Endothelial cell of hepatic sinusoid (primary cell): Measurements from ENCODE around the gene NT5M.

Source experiments
- in situ Hi-C: cut with HindIII; loops from 2 replicates; pipeline ENCODE4 v1.10.0; 2017; ENCODE audit warnings: low sequenced_read_pairs

Gene NT5M

GRCh38 chr17:17341452-17341851, 38.3 kb downstream of the NT5M start:
- in situ Hi-C loops = no loop called here

- in situ Hi-C loops = no loop called here
Observed at GRCh38 chr17:17342242-17342945, 39.2 kb downstream of the NT5M start.

GRCh38 chr17:17343160-17343735, 40.1 kb downstream of the NT5M start:
- in situ Hi-C loops = no loop called here

GRCh38 chr17:17343896-17344506, 40.8 kb downstream of the NT5M start:
- in situ Hi-C loops = no loop called here

GRCh38 chr17:17344507-17345293, 41.5 kb downstream of the NT5M start:
- in situ Hi-C loops = no loop called here

- in situ Hi-C loops = no loop called here
Observed at GRCh38 chr17:17345294-17345597, 42.1 kb downstream of the NT5M start.

- in situ Hi-C loops = no loop called here
Observed at GRCh38 chr17:17345686-17346427, 42.7 kb downstream of the NT5M start.

- in situ Hi-C loops = no loop called here
Observed at GRCh38 chr17:17346428-17347233, 43.5 kb downstream of the NT5M start.

GRCh38 chr17:17347234-17347955, 44.2 kb downstream of the NT5M start:
- in situ Hi-C loops = no loop called here

- in situ Hi-C loops = no loop called here
Observed at GRCh38 chr17:17347956-17348871, 45.0 kb downstream of the NT5M start.

- in situ Hi-C loops = no loop called here
Observed at GRCh38 chr17:17348872-17349723, 45.9 kb downstream of the NT5M start.

GRCh38 chr17:17349724-17350106, 46.5 kb downstream of the NT5M start:
- in situ Hi-C loops = no loop called here

- in situ Hi-C loops = no loop called here
Observed at GRCh38 chr17:17350491-17351355, 47.5 kb downstream of the NT5M start.

- in situ Hi-C loops = no loop called here
Observed at GRCh38 chr17:17351356-17351891, 48.3 kb downstream of the NT5M start.

GRCh38 chr17:17351901-17352781, 49.0 kb downstream of the NT5M start:
- in situ Hi-C loops = no loop called here
